MM.1S (cell line): Measurements from ENCODE around the gene ASCC3.

Source experiments
- DNase-seq: peaks from one replicate; pipeline ENCODE4 v3.0.0-alpha.2; 2015
- H2AFZ ChIP-seq: fragments of 300-600 bp; sonication (generic); 2 replicates; pipeline ENCODE4 v1.6.0; 2016; ENCODE audit warnings: antibody characterized with exemption, low read length
- H3F3A ChIP-seq: fragments of 300-600 bp; sonication (generic); 2 replicates; pipeline ENCODE4 v1.6.1; 2016; ENCODE audit warnings: mild to moderate bottlenecking, antibody characterized with exemption, low read length, moderate library complexity, mixed read lengths; ENCODE audit not compliant: insufficient read depth
- H3K27ac ChIP-seq: fragments of 300-600 bp; sonication (generic); 2 replicates; pipeline ENCODE4 v1.5.1; 2016; ENCODE audit warnings: mild to moderate bottlenecking, low read length
- H3K27me3 ChIP-seq: fragments of 300-600 bp; sonication (generic); replicated peaks from 2 replicates; pipeline ENCODE4 v1.6.0; 2016; ENCODE audit warnings: low read length; ENCODE audit not compliant: insufficient read depth
- H3K36me3 ChIP-seq: fragments of 300-600 bp; sonication (generic); replicated peaks from 2 replicates; pipeline ENCODE4 v1.6.1; 2016; ENCODE audit warnings: mild to moderate bottlenecking, low read length, mixed read lengths; ENCODE audit not compliant: insufficient read depth
- H3K4me1 ChIP-seq: fragments of 300-600 bp; sonication (generic); 2 replicates; pipeline ENCODE4 v1.6.1; 2016; ENCODE audit warnings: low read length, mixed read lengths
- H3K4me2 ChIP-seq: fragments of 300-600 bp; sonication (generic); 2 replicates; pipeline ENCODE4 v1.6.0; 2016; ENCODE audit warnings: low read depth, low read length
- H3K4me3 ChIP-seq: fragments of 300-600 bp; sonication (generic); 2 replicates; pipeline ENCODE4 v1.5.1; 2016; ENCODE audit warnings: low read length, mixed read lengths
- H3K79me2 ChIP-seq: fragments of 300-600 bp; sonication (generic); 2 replicates; pipeline ENCODE4 v1.6.1; 2016; ENCODE audit warnings: mixed run types, low read length, mixed read lengths
- H3K9ac ChIP-seq: fragments of 300-600 bp; sonication (generic); 2 replicates; pipeline ENCODE4 v1.6.1; 2016; ENCODE audit warnings: low read length, mixed read lengths
- H3K9me2 ChIP-seq: fragments of 300-600 bp; sonication (generic); replicated peaks from 2 replicates; pipeline ENCODE4 v1.6.1; 2016; ENCODE audit warnings: mild to moderate bottlenecking, low read length, mixed read lengths; ENCODE audit not compliant: insufficient read depth
- H3K9me3 ChIP-seq: fragments of 300-600 bp; sonication (generic); replicated peaks from 2 replicates; pipeline ENCODE4 v1.6.1; 2016; ENCODE audit warnings: mild to moderate bottlenecking, low read length, mixed read lengths; ENCODE audit not compliant: insufficient read depth
- H4K20me1 ChIP-seq: fragments of 300-600 bp; sonication (generic); 2 replicates; pipeline ENCODE4 v1.6.1; 2016; ENCODE audit warnings: mild to moderate bottlenecking, low read length, moderate library complexity, mixed read lengths; ENCODE audit not compliant: insufficient read depth
- CTCF ChIP-seq: fragments of 300-600 bp; sonication (generic); IDR thresholded peaks from 2 replicates; pipeline ENCODE4 v1.5.1; 2016; ENCODE audit warnings: antibody characterized with exemption, low read length, mixed read lengths
- EZH2 ChIP-seq: fragments of 300-600 bp; sonication (generic); optimal IDR thresholded peaks from 2 replicates; pipeline ENCODE3; 2017; ENCODE audit warnings: low read depth, mild to moderate bottlenecking, antibody characterized with exemption, low read length, mixed read lengths
- EZH2phosphoT487 ChIP-seq: fragments of 300-600 bp; sonication (generic); IDR thresholded peaks from 2 replicates; pipeline ENCODE4 v1.6.1; 2018; ENCODE audit warnings: antibody characterized with exemption, low read length

The ASCC3 gene

GRCh38 chr6:100706491-100706890 lies 174.6 kb downstream of the ASCC3 start:
- no peak overlapping the region for H2AFZ ChIP-seq
- H3K9ac ChIP-seq: no peak overlapping the region

GRCh38 chr6:100704961-100705360 lies 176.2 kb downstream of the ASCC3 start:
- Histone ChIP-seq H2AFZ (no peak overlapping the region), H3K9me2 (no peaks in the 10 kb centered on the region), H3K36me3 (no peaks in the 10 kb centered on the region; the same call in 1 of the 2 replicates), H4K20me1 (no peaks in the 10 kb centered on the region), H3K9me3 (no peaks in the 10 kb centered on the region), H3K4me2 (no peak overlapping the region), H3K4me3 (no peak overlapping the region), H3K27me3 (no peaks in the 10 kb centered on the region), H3K79me2 (no peaks in the 10 kb centered on the region), H3K9ac (no peak overlapping the region), H3K27ac (no peak overlapping the region), H3F3A (no peaks in the 10 kb centered on the region), H3K4me1 (no peaks in the 10 kb centered on the region)
- DNase-seq: no peak
- TF ChIP-seq EZH2phosphoT487 (no peak), EZH2 (no peak), CTCF (no peak)

More at GRCh38 chr6:100706491-100706890, 174.6 kb downstream of the ASCC3 start:
- H3K36me3 ChIP-seq: no peaks in the 10 kb centered on the region; the same call in 1 of the 2 replicates
- H3F3A ChIP-seq: no peaks in the 10 kb centered on the region
- H3K27me3 ChIP-seq: no peaks in the 10 kb centered on the region
- no peaks in the 10 kb centered on the region for H4K20me1 ChIP-seq
- H3K4me1 ChIP-seq: no peaks in the 10 kb centered on the region
- DNase-seq: no peak
- no peaks in the 10 kb centered on the region for H3K9me3 ChIP-seq
- no peak overlapping the region for H3K4me2 ChIP-seq
- no peak overlapping the region for H3K27ac ChIP-seq
- no peak for TF ChIP-seq EZH2phosphoT487
- TF ChIP-seq CTCF: no peak
- no peak for TF ChIP-seq EZH2
- H3K79me2 ChIP-seq: no peaks in the 10 kb centered on the region
- no peak overlapping the region for H3K4me3 ChIP-seq
- no peaks in the 10 kb centered on the region for H3K9me2 ChIP-seq

- TF ChIP-seq EZH2phosphoT487 (no peak), CTCF (no peak), EZH2 (no peak)
- Histone ChIP-seq H4K20me1 (no peaks in the 10 kb centered on the region), H3K4me3 (no peak overlapping the region), H3K27ac (no peak overlapping the region), H3K79me2 (no peaks in the 10 kb centered on the region), H3K4me1 (no peaks in the 10 kb centered on the region), H3K9ac (no peak overlapping the region), H3K9me3 (no peaks in the 10 kb centered on the region), H2AFZ (no peak overlapping the region), H3K4me2 (no peak overlapping the region), H3F3A (no peaks in the 10 kb centered on the region), H3K36me3 (no peaks in the 10 kb centered on the region; the same call in 1 of the 2 replicates), H3K9me2 (no peaks in the 10 kb centered on the region), H3K27me3 (no peaks in the 10 kb centered on the region)
- no peak for DNase-seq
Measured at GRCh38 chr6:100701728-100702127, 179.4 kb downstream of the ASCC3 start.
